HCT116 (cell line): ENCODE results near the gene EPB41L4A. TPM values are rescaled to one million over a fixed set of nuclear protein-coding genes. Genes with fewer than 3 reads are reported as not detected.

Experiments used
- ATAC-seq: fragments of 200-7000 bp; cut with Tn5 transposase; 2 replicates; pipeline ENCODE4 v1.9.1; 2020; ENCODE audit warnings: mild to moderate bottlenecking, moderate library complexity
- BruUV-seq: library from RNA; stranded (reverse); fragments of 400-500 nt; replicated peaks from 2 replicates; lab custom pipeline; 2021; lab: Mats Ljungman, UMichigan
- CTCF ChIA-PET: fragments of 300-600 bp; sonication (Branson Sonifier 250); formaldehyde crosslinking; loops from one replicate; lab custom pipeline; 2021; ENCODE audit warnings: antibody characterized with exemption; lab: Charles Lee
- POLR2A ChIA-PET: fragments of 300-600, 350-600 bp; sonication (Branson Sonifier 250); formaldehyde crosslinking; loops from one replicate; lab custom pipeline; 2021; ENCODE audit warnings: antibody characterized with exemption; lab: Charles Lee
- RAD21 ChIA-PET, 2 experiments: fragments of 300-600 bp; sonication (Branson Sonifier 250); formaldehyde crosslinking; loops; one replicate each; lab custom pipeline; 2023; ENCODE audit warnings: low total read pairs in 2 of 2; ENCODE audit not compliant: uncharacterized antibody in 2 of 2, unreplicated experiment in 2 of 2, low non-redundant PET in 1 of 2; lab: Charles Lee
- DNase-seq: peaks from one replicate; pipeline ENCODE4 v3.0.0-alpha.2; 2010; ENCODE audit warnings: low read depth, low spot score
- H2AFZ ChIP-seq: fragments of 200-600 bp; shearing (Covaris generic), sonication (generic); 2 replicates; pipeline ENCODE4 v1.6.1; 2017; ENCODE audit warnings: low read depth, mixed run types, mixed read lengths, antibody characterized with exemption, low read length; ENCODE audit not compliant: poor library complexity, severe bottlenecking
- H3K27ac ChIP-seq: 2 replicates; pipeline ENCODE4 v1.5.1; 2012; ENCODE audit warnings: low read depth, low read length
- H3K27me3 ChIP-seq: fragments of 200-600 bp; sonication (generic); 2 replicates; pipeline ENCODE4 v1.6.1; 2016; ENCODE audit warnings: mixed run types, low read length, mixed read lengths; ENCODE audit not compliant: insufficient read depth
- H3K36me3 ChIP-seq, 2 experiments: fragments of 200-500 bp in 1 of 2; fragments of 200-600 bp in 1 of 2; sonication (Bioruptor generic) in 1 of 2; sonication (generic) in 1 of 2; 2 replicates each; pipeline versions ENCODE4 v1.5.1 to v1.6.1; 2014 to 2016; ENCODE audit warnings: low read length in 2 of 2, inconsistent platforms in 1 of 2, mixed read lengths in 1 of 2, mixed run types in 1 of 2; ENCODE audit not compliant: insufficient read depth in 2 of 2, control insufficient read depth in 1 of 2
- H3K4me1 ChIP-seq, 2 experiments: fragments of 200-600 bp in 1 of 2; sonication (generic) in 1 of 2; 2 replicates each; pipeline versions ENCODE4 v1.5.1 to v1.6.1; 2012 to 2017; ENCODE audit warnings: low read length in 2 of 2, inconsistent platforms in 1 of 2, mild to moderate bottlenecking in 1 of 2, mixed read lengths in 1 of 2, mixed run types in 1 of 2, moderate library complexity in 1 of 2; ENCODE audit not compliant: insufficient read depth in 2 of 2, control insufficient read depth in 1 of 2
- H3K4me2 ChIP-seq: fragments of 200-600 bp; sonication (generic); 2 replicates; pipeline ENCODE4 v1.6.1; 2017; ENCODE audit warnings: mixed run types, low read length, mixed read lengths
- H3K4me3 ChIP-seq, 2 experiments: fragments of 200-600 bp in 1 of 2; sonication (generic) in 1 of 2; replicated peaks in 1 of 2; 2 replicates each; pipeline ENCODE4 v1.5.1; 2011 to 2016; ENCODE audit warnings: low read length in 2 of 2, control low read depth in 1 of 2, low read depth in 1 of 2, mild to moderate bottlenecking in 1 of 2, mixed read lengths in 1 of 2, mixed run types in 1 of 2
- H3K79me2 ChIP-seq: fragments of 200-600 bp; sonication (generic); 2 replicates; pipeline ENCODE4 v1.6.1; 2017; ENCODE audit warnings: mild to moderate bottlenecking, mixed run types, low read length, moderate library complexity, mixed read lengths; ENCODE audit not compliant: insufficient read depth
- H3K9ac ChIP-seq: fragments of 200-600 bp; sonication (generic); 2 replicates; pipeline ENCODE4 v1.6.1; 2016; ENCODE audit warnings: low read length, mixed read lengths
- H3K9me2 ChIP-seq: fragments of 200-600 bp; sonication (generic), shearing (Covaris generic); 2 replicates; pipeline ENCODE4 v1.6.1; 2017; ENCODE audit warnings: mixed run types, mild to moderate bottlenecking, moderate library complexity; ENCODE audit not compliant: insufficient read depth
- H3K9me3 ChIP-seq, 2 experiments: fragments of 200-500 bp in 1 of 2; fragments of 200-600 bp in 1 of 2; sonication (Bioruptor generic) in 1 of 2; sonication (generic) in 1 of 2; 2 replicates each; pipeline ENCODE4 v1.6.1; 2014 to 2017; ENCODE audit warnings: low read length in 2 of 2, mixed read lengths in 2 of 2, inconsistent platforms in 1 of 2, low read depth in 1 of 2, mild to moderate bottlenecking in 1 of 2, mixed run types in 1 of 2, moderate library complexity in 1 of 2; ENCODE audit not compliant: control insufficient read depth in 1 of 2, insufficient read depth in 1 of 2
- H4K20me1 ChIP-seq: fragments of 200-600 bp; sonication (generic), shearing (Covaris generic); 2 replicates; pipeline ENCODE4 v1.6.1; 2017; ENCODE audit warnings: mixed run types, mild to moderate bottlenecking, moderate library complexity; ENCODE audit not compliant: insufficient read depth
- ATF3 ChIP-seq: IDR thresholded peaks from 2 replicates; pipeline ENCODE4 v1.6.1; 2012
- CBX3 ChIP-seq: IDR thresholded peaks from 2 replicates; pipeline ENCODE4 v1.6.1; 2012; ENCODE audit warnings: low read depth
- CEBPB ChIP-seq: IDR thresholded peaks from 2 replicates; pipeline ENCODE4 v1.6.1; 2012; ENCODE audit warnings: low read depth
- CTCF ChIP-seq, 3 experiments: fragments of 200-600 bp in 1 of 3; sonication (generic) in 1 of 3; IDR thresholded peaks in 2 of 3; conservative IDR thresholded peaks in 1 of 3; 2 replicates each; pipeline ENCODE4 v1.5.1; 2012 to 2017; ENCODE audit warnings: low read depth in 2 of 3, low read length in 2 of 3, antibody characterized with exemption in 1 of 3, borderline replicate concordance in 1 of 3, control low read depth in 1 of 3, mild to moderate bottlenecking in 1 of 3, mixed read lengths in 1 of 3, mixed run types in 1 of 3, moderate library complexity in 1 of 3; ENCODE audit not compliant: insufficient read depth in 1 of 3
- EGR1 ChIP-seq: IDR thresholded peaks from 2 replicates; pipeline ENCODE4 v1.6.1; 2012; ENCODE audit warnings: low read depth
- ELF1 ChIP-seq: IDR thresholded peaks from 2 replicates; pipeline ENCODE4 v1.6.1; 2012; ENCODE audit warnings: low read depth, borderline replicate concordance
- EZH2 ChIP-seq: fragments of 200-600 bp; sonication (generic); IDR thresholded peaks from 2 replicates; pipeline ENCODE4 v1.6.1; 2017; ENCODE audit warnings: antibody characterized with exemption, mixed run types
- EZH2phosphoT487 ChIP-seq: fragments of 200-600 bp; IDR thresholded peaks from 2 replicates; pipeline ENCODE4 v1.6.1; 2018; ENCODE audit warnings: antibody characterized with exemption, borderline replicate concordance
- FOSL1 ChIP-seq: IDR thresholded peaks from 2 replicates; pipeline ENCODE4 v1.6.1; 2012; ENCODE audit warnings: low read depth
- POLR2A ChIP-seq: IDR thresholded peaks from 2 replicates; pipeline ENCODE4 v1.7.0; 2011; ENCODE audit warnings: borderline replicate concordance; ENCODE audit not compliant: insufficient read depth, insufficient read length; ENCODE audit errors: extremely low read depth
- POLR2AphosphoS5 ChIP-seq: IDR thresholded peaks from 2 replicates; pipeline ENCODE4 v1.6.1; 2011; ENCODE audit warnings: mild to moderate bottlenecking, low read depth, low read length, moderate library complexity
- SIN3A ChIP-seq: IDR thresholded peaks from 2 replicates; pipeline ENCODE4 v1.6.1; 2012; ENCODE audit warnings: low read depth
- SP1 ChIP-seq: IDR thresholded peaks from 2 replicates; pipeline ENCODE4 v1.6.1; 2012; ENCODE audit warnings: low read depth
- SRF ChIP-seq: IDR thresholded peaks from 2 replicates; pipeline ENCODE4 v1.6.1; 2012; ENCODE audit warnings: low read depth
- YY1 ChIP-seq: IDR thresholded peaks from 2 replicates; pipeline ENCODE4 v1.6.1; 2011; ENCODE audit warnings: low read length, low read depth, moderate library complexity, mild to moderate bottlenecking; ENCODE audit not compliant: insufficient replicate concordance; ENCODE audit errors: extremely low read depth
- ZBTB33 ChIP-seq: IDR thresholded peaks from 2 replicates; pipeline ENCODE4 v1.6.1; 2011; ENCODE audit warnings: mild to moderate bottlenecking, low read length, moderate library complexity; ENCODE audit not compliant: insufficient replicate concordance; ENCODE audit errors: extremely low read depth
- intact Hi-C: fragments of 100-400 bp; cut with micrococcal nuclease; formaldehyde crosslinking; loops from 2 replicates; pipeline ENCODE4 v1.10.0; 2022
- total RNA-seq: library from RNA; stranded (reverse); gene quantifications from one replicate; pipeline ENCODE4 v1.2.1, GENCODE V29; 2021; ENCODE audit not compliant: unreplicated experiment

The EPB41L4A gene
- total RNA-seq, 1 experiment from 2014 or later, result 2.8 TPM

- CTCF ChIA-PET, result no interaction called here
- H3K4me3 ChIP-seq, result no peak overlapping the region
- no peak overlapping the region for H3K27ac ChIP-seq
- DNase-seq, result no peak
- intact Hi-C loops, result no loop called here
- no peak for TF ChIP-seq CBX3
- TF ChIP-seq CEBPB, result no peak
- TF ChIP-seq ELF1, result no peak
- TF ChIP-seq YY1, result no peak
- TF ChIP-seq EZH2, result no peak
- no peak for TF ChIP-seq SRF
- no peak for TF ChIP-seq POLR2A
- no peaks in the 10 kb centered on the region for H3K9me2 ChIP-seq
- no peak for ATAC-seq
- H2AFZ ChIP-seq, result no peak overlapping the region
- no peaks in the 10 kb centered on the region for H3K9me3 ChIP-seq
- POLR2A ChIA-PET, result no interaction called here
- H4K20me1 ChIP-seq, result no peaks in the 10 kb centered on the region
- H3K9ac ChIP-seq, result no peak overlapping the region
- H3K79me2 ChIP-seq, result no peaks in the 10 kb centered on the region
- 0 out of 2 replicates have a peak, but pooled peaks cover 8% of the 10 kb centered on the region for H3K27me3 ChIP-seq
- no peaks in the 10 kb centered on the region for H3K36me3 ChIP-seq
- H3K4me2 ChIP-seq, result no peak overlapping the region
- RAD21 ChIA-PET, result no interaction called here
- no peaks in the 10 kb centered on the region for H3K4me1 ChIP-seq
- no TSS peak for BruUV-seq
Observed at GRCh38 chr5:112258571-112258970, 160.5 kb downstream of the EPB41L4A start.

- DNase-seq (no peak), ATAC-seq (no peak)
- TF ChIP-seq EGR1, result no peak
- no peak for TF ChIP-seq POLR2AphosphoS5
- TF ChIP-seq ATF3, result no peak
- no peak for TF ChIP-seq FOSL1
- TF ChIP-seq YY1, result no peak
- no peak for TF ChIP-seq EZH2phosphoT487
- TF ChIP-seq CBX3, result no peak
- TF ChIP-seq ZBTB33, result no peak
- TF ChIP-seq SIN3A, result no peak
- TF ChIP-seq CTCF (IDR thresholded peaks at IDR 0.05 in 2 of 3, conservative IDR thresholded peaks at IDR 0.05 in 1 of 3; ENCODE audit: borderline replicate concordance in 1 of 3, insufficient read depth in 1 of 3, low read depth in 2 of 3, low read length in 2 of 3), result no peak
- TF ChIP-seq SRF, result no peak
- no peak for TF ChIP-seq SP1
- ChIA-PET POLR2A (no interaction called here), RAD21 (no interaction called here), CTCF (no interaction called here)
- Histone ChIP-seq H2AFZ (no peak overlapping the region), H3K9me3 (no peaks in the 10 kb centered on the region), H3K36me3 (no peaks in the 10 kb centered on the region), H3K79me2 (no peaks in the 10 kb centered on the region), H3K4me3 (no peak overlapping the region), H3K4me2 (no peak overlapping the region), H3K4me1 (no peaks in the 10 kb centered on the region), H3K27me3 (0 out of 2 replicates have a peak, but pooled peaks cover 8% of the 10 kb centered on the region), H3K9me2 (no peaks in the 10 kb centered on the region), H3K9ac (no peak overlapping the region), H4K20me1 (no peaks in the 10 kb centered on the region), H3K27ac (no peak overlapping the region)
- no TSS peak for BruUV-seq
- intact Hi-C loops, result no loop called here
Observed at GRCh38 chr5:112257976-112258375, 161.1 kb downstream of the EPB41L4A start.
